GM21723 (cell line): ENCODE results near the gene SCUBE1.

Experiments used
- ATAC-seq: cut with Tn5 transposase; IDR thresholded peaks from one replicate; pipeline ENCODE4 v1.9.1; 2021; ENCODE audit warnings: mild to moderate bottlenecking, moderate library complexity; ENCODE audit not compliant: unreplicated experiment

Gene SCUBE1

GRCh38 chr22:43343262-43343669 lies at the start of gene SCUBE1:
SCUBE1 (minus strand) TSS chr22:43343372; CDS start chr22:43343261, 111 bp downstream.
- no peak for ATAC-seq

DNA sequence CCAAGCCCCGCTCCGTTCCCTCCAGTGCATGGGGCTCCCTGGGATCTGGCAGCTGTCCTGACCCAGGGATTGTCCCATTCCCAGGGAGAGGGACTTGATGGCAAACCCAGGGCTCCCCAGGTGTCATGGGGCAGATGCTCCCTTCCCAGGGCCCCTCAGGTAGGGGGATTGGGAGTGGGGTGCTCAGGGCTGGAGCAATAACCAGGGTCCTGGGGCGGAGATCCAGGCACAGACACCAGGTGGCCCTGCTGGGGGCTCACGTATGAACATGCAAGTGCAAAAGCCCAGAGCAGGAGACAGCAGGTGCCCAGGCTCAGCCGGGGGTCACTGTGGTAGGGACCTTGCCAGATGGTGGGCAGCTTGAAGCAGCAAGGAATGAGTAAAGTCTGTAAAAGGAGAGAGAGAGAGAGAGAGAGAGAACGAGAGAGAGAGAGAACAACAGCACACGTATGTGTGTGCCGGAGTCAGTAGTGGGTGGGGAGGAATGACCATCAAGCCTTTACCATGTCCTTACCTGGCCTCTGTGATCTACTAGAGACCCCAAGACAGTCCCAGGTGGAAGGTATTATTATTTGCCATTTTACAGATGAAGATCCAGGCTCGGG lies 49.3 kb upstream of the SCUBE1 start:
- ATAC-seq: no peak

DNA sequence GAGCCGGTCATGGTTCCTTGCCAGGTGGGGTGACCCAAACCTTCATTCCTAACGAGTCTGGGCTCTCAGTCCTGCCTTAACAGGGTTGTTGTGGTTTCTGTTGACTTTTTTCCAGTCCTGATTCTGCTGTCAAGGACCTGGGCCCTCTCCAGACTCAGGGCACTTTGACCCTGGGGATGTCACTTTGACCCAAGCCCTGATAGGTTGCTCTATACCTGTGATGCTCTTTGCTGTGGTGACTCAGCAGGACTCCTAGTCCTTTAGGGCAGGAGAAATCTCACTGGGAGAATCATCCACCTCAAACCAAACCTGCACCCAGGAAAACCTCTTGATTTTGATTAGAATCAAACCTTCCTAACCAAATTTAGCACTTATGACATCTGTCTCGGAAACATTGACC lies 48.1 kb upstream of the SCUBE1 start:
- no peak for ATAC-seq

DNA sequence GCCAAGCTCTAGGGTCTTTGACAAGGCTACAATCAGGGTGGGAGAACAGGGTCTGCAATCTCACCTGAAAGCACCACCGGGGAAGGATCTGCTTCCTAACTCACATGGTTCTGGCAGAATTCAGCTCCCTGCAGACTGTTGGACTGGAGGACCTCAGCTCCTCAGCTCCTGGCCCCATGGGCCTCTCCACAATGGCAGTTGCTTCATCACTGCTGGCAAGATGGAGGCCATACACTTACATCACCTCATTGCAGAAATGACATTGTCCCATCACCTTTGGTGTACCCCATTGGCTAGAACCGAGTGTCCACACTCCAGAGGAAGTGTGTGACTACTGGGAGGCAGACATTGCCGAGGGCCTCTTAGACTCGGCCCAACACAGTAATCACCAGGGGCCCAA lies 47.7 kb upstream of the SCUBE1 start:
- ATAC-seq: no peak

DNA sequence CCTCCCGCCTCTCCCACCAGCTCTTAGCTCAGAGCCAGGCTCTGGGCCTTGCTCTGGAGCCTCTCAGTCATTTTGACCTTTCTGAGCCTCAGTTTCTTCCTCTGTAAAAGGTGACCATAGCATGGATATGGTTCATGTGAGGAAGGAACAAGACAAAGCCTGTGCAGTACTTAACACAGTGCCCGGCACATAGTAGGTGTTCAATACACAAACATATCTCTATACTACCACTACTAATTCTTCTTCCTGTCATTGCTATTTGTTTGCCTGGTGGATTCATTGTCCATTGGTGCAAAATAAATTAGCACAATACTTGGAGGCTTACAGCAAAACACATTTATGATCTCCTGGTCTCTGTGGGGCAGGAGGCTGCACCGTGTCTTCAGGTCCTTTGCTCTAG lies 47.0 kb upstream of the SCUBE1 start:
- ATAC-seq: no peak

- no peak for ATAC-seq
Measured at GRCh38 chr22:43389227-43389836, 46.2 kb upstream of the SCUBE1 start.

GRCh38 chr22:43388420-43388851 lies 45.3 kb upstream of the SCUBE1 start:
- ATAC-seq: no peak

- no peak for ATAC-seq
Measured at GRCh38 chr22:43387815-43388214, 44.6 kb upstream of the SCUBE1 start.

DNA sequence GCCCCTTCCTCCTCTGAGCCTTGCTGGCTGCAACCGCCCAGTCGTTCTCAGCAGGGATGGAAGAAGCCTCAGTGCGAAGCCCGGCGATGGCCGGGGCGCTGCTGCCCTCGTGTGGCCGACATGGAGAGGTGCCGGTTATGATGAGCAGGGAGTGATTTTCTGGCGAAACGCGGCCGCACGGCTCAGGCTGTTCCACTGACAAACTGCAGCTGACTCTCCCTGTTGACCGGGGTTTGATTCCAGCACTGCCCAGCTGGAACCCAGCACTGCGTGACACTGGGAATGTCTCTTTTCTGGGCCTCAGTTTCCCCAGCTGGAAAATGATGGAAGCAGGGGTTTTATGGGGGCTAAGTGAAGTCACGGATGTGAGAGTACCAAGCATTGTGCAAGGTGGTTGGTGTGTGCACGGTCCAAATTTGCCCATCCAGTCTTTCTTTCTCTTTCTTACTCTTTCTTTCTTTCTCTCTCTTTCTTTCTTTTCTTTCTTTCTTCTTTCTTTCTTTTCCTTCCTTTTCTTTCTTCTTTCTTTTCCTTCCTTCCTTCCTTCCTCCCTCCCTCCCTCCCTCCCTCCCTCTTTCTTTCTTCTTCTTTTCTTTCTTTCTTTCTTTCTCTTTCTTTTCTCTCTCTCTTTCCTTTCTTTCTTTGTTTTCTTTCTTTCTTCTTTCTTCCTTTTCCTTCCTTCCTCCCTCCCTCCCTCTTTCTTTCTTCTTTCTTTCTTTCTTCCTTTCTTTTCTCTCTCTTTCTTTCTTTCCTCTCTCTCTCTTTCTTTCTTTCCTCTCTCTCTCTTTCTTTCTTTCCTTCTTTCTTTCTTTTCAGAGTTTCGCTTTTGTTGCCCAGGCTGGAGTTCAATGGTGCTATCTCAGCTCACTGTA lies 42.8 kb upstream of the SCUBE1 start:
- ATAC-seq: peak; percentile 72

GRCh38 chr22:43384863-43385262 lies 41.7 kb upstream of the SCUBE1 start:
- no peak for ATAC-seq

GRCh38 chr22:43381693-43382092 lies 38.5 kb upstream of the SCUBE1 start:
- no peak for ATAC-seq

GRCh38 chr22:43377896-43378704 lies 34.9 kb upstream of the SCUBE1 start:
- ATAC-seq: peak; percentile 76

DNA sequence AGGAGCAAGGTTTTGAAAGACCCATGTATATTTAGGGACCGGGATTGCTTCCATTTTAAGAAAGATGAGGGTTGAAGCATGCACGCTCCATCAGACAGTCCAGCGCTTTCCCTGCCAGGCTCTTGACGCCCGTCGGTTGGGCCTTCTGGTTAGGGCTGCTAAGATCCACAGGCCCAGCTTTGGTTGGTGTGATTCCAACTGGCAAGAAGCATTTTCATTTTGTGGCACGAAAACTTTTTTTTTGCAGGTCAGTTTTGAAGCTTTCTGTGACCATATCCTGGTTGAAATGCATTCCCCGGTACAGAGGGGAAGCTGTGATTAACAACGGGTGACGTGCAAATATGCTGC lies 34.4 kb upstream of the SCUBE1 start:
- no peak for ATAC-seq

DNA sequence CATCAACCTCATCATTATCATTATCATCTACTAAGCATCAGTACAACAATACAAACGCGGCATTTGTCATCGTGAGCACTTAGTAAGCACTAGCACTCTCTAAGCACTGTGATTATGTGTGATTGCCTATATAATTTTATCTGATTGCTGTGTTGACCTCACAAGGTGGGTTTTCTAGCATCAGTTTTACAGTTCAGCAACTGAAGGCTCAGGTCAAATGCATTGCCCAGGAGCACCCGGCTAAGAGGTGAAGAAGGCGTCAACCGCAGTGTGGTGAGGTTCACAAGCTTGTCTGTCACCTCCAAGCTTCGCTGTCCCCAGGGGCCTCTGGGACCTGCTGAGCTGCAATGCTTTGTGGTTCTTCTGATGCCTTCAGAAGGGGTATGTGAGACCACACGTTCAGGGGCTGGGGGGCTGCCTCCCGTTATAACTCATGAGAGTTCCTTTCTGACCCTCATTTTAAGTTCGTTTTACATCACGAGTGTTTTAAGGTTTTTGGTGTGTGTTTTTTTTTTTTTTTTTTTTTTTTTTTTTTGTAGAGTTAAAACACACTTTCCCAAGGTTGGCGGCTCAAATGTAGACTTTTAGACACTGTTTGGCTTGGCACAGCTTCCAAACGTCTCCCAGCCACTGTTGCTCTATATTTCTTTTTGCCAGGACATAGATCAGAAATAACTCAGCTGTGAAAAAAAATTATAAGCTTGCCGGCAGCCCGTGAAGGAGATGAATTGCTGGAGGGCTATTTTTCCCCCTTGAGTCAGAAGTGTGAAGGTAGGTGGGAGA lies 33.8 kb upstream of the SCUBE1 start:
- ATAC-seq: peak; percentile 67

DNA sequence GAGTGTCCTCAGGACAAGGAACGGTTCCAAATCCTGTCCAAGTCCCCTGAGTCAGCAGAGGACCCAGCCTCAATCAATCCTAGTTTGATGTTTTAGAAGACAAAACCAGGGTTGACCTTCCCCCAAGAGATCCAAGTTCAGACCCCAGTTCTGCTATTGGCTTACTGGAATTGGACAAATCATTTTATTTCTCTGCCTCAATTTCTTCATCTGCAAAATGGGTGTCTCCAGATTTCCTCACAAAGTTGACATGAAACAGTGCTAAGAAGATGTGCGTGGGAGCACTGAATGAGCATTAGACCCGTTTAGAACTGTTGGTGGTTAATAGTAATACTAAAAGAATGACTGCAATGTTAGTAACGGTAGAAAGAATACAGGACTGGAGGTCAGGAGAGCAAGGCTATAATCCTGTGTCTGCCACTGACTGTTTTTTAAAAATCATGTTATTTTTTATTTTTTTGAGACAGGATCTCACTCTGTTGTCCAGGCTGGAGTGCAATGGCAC lies 32.8 kb upstream of the SCUBE1 start:
- ATAC-seq: no peak

DNA sequence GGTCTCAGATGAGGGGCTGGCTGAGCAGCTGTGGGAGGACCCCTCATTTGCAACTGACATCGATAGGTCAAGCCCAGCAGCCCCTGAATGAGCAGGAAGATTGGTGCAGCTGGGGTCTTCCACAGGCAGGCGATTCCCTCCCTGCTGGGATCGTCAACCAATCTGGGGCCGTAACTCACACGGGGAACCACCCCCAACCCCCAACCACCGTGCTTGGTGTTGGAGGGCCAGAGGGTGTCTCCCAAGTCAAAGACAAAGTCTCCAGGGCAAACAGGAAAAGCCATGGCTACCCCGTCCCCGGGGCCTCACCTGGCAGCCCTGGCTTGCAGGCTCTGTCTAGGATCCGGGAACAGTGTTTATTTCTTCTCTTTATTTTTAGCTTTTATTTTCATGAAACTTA lies 26.9 kb upstream of the SCUBE1 start:
- no peak for ATAC-seq

DNA sequence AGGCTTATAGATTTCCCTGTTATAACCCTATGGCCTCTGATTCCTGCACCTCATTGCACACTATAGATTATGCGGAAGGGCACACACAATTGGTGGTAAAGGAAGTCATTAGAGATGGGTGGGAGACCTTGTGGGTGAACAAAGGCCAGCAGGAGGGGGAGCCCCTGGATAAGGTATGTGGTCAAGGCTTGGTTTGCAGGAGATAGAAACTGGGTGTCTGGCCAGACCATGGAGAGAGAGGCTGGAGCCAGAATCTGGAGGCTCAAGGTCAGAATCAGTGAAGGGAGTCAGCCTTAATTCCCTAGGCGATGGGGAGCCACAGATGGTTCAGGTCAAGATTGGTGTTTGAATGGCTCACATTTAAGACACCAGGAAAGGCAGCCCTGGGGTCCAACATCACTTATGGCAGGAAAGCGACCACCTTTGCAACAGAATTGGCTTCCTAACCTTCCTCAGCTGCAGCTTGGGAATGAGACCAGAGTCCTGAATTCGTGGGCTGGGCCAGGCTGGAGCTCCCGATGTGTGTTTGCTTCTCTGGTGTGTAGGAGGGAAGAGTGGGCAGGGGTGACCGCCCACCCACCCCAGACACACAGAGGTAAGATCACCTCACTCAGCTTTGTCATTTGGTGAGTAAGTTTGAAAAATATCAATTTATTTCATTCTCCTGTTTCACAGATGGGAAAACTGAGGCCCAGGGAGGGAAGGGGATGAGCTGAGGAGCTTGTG lies 22.7 kb upstream of the SCUBE1 start:
- no peak for ATAC-seq

DNA sequence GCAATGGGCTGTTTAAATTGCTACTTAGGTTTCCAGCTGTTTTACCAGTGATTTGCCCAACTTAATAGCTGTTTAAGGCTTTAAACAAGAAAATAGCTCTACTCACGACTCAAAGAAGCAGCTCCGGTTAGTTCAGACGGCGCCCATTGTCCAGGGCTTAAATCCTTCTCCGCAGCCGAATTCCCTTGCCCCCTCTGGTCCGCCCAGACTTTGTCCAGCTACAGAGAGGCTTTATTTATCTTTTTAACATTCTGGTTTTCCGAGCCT lies 20.9 kb upstream of the SCUBE1 start:
- ATAC-seq: no peak

DNA sequence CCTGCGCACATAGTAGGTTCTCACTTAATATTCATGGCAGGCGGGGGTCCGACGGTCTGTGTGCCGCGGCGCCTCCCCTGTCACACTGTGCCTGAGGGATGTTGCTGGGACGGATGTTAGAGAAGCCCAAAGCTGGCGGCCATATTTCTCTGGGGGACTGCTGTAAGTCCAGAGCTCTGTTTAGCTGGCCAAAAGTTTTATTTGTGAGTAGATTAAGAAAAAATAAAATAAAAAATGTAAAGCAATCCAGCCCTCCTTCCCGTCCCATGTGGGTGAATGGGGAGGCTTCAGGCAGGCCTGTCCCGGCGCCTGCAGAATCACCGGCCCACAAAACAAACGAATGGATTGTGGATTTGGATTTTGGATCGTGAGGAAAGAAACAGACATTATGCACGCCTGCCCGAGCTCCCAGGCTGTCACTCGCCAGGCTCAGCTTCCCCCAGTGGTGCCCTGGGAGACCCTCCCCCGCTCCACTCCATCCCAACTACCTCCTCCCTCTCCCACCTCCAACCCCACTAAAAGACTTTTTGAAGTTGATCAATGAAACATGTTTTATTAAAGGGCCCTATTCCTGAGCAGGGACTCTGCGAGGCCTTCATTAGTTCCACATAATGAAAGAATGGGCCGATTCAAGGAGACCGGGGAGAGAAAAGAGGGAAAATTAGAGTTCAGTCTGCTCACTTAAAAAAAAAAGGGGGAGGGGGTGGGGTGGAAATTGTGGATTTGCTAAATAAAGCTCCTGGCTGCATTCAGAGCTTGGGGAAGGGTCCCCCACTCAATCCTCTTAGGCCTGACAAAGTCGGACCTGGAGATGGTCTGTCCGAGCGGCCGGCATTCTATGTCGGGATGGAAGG lies 20.4 kb upstream of the SCUBE1 start:
- no peak for ATAC-seq
